Esophagus muscularis mucosa (tissue), 4 donors: Measurements from ENCODE around the gene TAS2R5. TPM values are rescaled to one million over a fixed set of nuclear protein-coding genes. Genes with fewer than 3 reads are reported as not detected.
"Not testable (repeated sequence)": the region's sequence is repeated elsewhere in the genome, so short reads cannot be mapped to it uniquely, and the experiment has no call there.

ENCODE experiments used
- DNase-seq: peaks from one replicate; pipeline ENCODE4 v3.0.0-alpha.2; 2017; ENCODE audit errors: extremely low spot score
- H3K27ac ChIP-seq, 4 donors: fragments of 200-600 bp; sonication (generic); replicated peaks in 1 of 4; 1 replicate in 3 of 4; 2 replicates in 1 of 4; pipeline ENCODE4 v1.5.1; 2016 to 2019; ENCODE audit warnings: mild to moderate bottlenecking in 1 of 4
- H3K27me3 ChIP-seq, 4 donors: fragments of 200-600 bp; sonication (generic); one replicate each; pipeline versions ENCODE4 v1.5.1 to v1.6.0; 2016 to 2019
- H3K36me3 ChIP-seq, 4 donors: fragments of 200-600 bp; sonication (generic); one replicate each; pipeline ENCODE4 v1.5.1; 2016 to 2019
- H3K4me1 ChIP-seq, 4 donors: fragments of 200-600 bp; sonication (generic); one replicate each; pipeline ENCODE4 v1.5.1; 2016 to 2019
- H3K4me3 ChIP-seq, 4 donors: fragments of 200-600 bp; sonication (generic); 1 replicate in 2 of 4; 2 replicates in 2 of 4; pipeline ENCODE4 v1.5.1; 2016 to 2019; ENCODE audit warnings: mild to moderate bottlenecking in 4 of 4, moderate library complexity in 1 of 4
- H3K9me3 ChIP-seq, 4 donors: fragments of 200-600 bp; sonication (generic); 1 replicate in 3 of 4; 2 replicates in 1 of 4; pipeline ENCODE4 v1.5.1; 2016 to 2019
- EP300 ChIP-seq: sonication (generic); formaldehyde crosslinking; IDR thresholded peaks from one replicate; pipeline ENCODE4 v1.6.1; 2017; ENCODE audit warnings: antibody characterized with exemption
- POLR2A ChIP-seq: fragments of 450-650 bp; IDR thresholded peaks from one replicate; pipeline ENCODE4 v1.6.1; 2017; ENCODE audit warnings: antibody characterized with exemption, moderate library complexity, mild to moderate bottlenecking, low read depth
- POLR2AphosphoS5 ChIP-seq, 2 donors: sonication (generic); formaldehyde crosslinking; IDR thresholded peaks; one replicate each; pipeline ENCODE4 v1.6.1; 2017; ENCODE audit warnings: antibody characterized with exemption in 2 of 2
- WGBS: methylation state at CpG from one replicate; pipeline ENCODE4 v1.1.5; 2018; 5-methylcytosine and 5-hydroxymethylcytosine counted together
- intact Hi-C: fragments of 100-400 bp; cut with DNase I; formaldehyde crosslinking; loops from one replicate; pipeline ENCODE4 v1.15.1; 2023
- total RNA-seq, 4 donors: library from RNA; depleted of rRNA; stranded (reverse); fragments of >200 nt; gene quantifications; one replicate each; pipeline versions ENCODE4 v1.1.0 to v1.2.1, GENCODE V29; 2016
- TF ChIP-seq, protein P1 (sequence below), 3 experiments: fragments of 200-600 bp in 2 of 3; fragments of 450-650 bp in 1 of 3; sonication (generic) in 2 of 3; IDR thresholded peaks; one replicate each; pipeline ENCODE4 v1.5.1; 2017 to 2019; ENCODE audit warnings: antibody characterized with exemption in 3 of 3, mild to moderate bottlenecking in 2 of 3, moderate library complexity in 1 of 3

TAS2R5 gene
- total RNA-seq, 4 donors from 2014 or later: 0.50 to 2.1 (median 0.89) TPM

- Histone ChIP-seq H3K27ac (no peak overlapping the region), H3K36me3 (peaks cover 41 to 100% (median 72%) of the 10 kb centered on the region in 4 donors), H3K4me3 (no peak overlapping the region), H3K9me3 (peaks cover 0 to 29% (median 16%) of the 10 kb centered on the region in 4 donors), H3K4me1 (no peaks in the 10 kb centered on the region), H3K27me3 (no peaks in the 10 kb centered on the region)
- intact Hi-C loops: no loop called here
- WGBS: 95% methylated on average over 13 of the region's 13 CpGs
- no peak for TF ChIP-seq POLR2A
- TF ChIP-seq, protein P1, sequence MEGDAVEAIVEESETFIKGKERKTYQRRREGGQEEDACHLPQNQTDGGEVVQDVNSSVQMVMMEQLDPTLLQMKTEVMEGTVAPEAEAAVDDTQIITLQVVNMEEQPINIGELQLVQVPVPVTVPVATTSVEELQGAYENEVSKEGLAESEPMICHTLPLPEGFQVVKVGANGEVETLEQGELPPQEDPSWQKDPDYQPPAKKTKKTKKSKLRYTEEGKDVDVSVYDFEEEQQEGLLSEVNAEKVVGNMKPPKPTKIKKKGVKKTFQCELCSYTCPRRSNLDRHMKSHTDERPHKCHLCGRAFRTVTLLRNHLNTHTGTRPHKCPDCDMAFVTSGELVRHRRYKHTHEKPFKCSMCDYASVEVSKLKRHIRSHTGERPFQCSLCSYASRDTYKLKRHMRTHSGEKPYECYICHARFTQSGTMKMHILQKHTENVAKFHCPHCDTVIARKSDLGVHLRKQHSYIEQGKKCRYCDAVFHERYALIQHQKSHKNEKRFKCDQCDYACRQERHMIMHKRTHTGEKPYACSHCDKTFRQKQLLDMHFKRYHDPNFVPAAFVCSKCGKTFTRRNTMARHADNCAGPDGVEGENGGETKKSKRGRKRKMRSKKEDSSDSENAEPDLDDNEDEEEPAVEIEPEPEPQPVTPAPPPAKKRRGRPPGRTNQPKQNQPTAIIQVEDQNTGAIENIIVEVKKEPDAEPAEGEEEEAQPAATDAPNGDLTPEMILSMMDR (IDR thresholded peaks at IDR 0.05): peak in 1 of 3 experiments; percentile 20
- no peak for DNase-seq
Observed at GRCh38 chr7:141752634-141753033, 37.4 kb upstream of the TAS2R5 start.

DNA sequence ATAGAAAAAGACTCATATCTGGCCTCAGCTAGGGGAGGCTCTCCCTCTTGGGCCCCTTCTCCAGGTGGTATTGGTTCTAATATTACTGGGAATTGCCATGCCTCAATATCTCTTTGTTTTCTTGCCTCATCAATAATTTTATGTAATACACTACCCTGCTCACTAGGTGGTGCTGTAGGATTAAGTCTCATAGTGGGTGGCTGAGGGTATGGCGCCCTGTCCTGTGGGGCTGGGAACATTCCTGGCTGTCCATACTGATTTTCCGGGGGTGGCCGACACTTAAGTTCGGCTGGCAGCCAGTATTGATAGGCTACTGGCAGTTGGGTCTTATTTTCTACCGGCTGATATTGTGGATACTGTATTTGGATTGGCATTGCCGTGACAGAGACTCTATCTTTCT lies 35.1 kb upstream of the TAS2R5 start:
- intact Hi-C loops: no loop called here
- no peaks in the 10 kb centered on the region for H3K4me1 ChIP-seq
- H3K27ac ChIP-seq: no peak overlapping the region
- H3K4me3 ChIP-seq: no peak overlapping the region
- H3K27me3 ChIP-seq: no peaks in the 10 kb centered on the region
- no peak for TF ChIP-seq POLR2AphosphoS5 (IDR thresholded peaks at IDR 0.05)
- TF ChIP-seq, protein P1 (IDR thresholded peaks at IDR 0.05): peak in 1 of 3 experiments; percentile 31
- peaks cover 32 to 100% (median 67%) of the 10 kb centered on the region in 4 donors for H3K36me3 ChIP-seq
- peaks cover 0 to 29% (median 16%) of the 10 kb centered on the region in 4 donors for H3K9me3 ChIP-seq
- 83% methylated on average over 6 of the region's 6 CpGs for WGBS
- no peak for DNase-seq

DNA sequence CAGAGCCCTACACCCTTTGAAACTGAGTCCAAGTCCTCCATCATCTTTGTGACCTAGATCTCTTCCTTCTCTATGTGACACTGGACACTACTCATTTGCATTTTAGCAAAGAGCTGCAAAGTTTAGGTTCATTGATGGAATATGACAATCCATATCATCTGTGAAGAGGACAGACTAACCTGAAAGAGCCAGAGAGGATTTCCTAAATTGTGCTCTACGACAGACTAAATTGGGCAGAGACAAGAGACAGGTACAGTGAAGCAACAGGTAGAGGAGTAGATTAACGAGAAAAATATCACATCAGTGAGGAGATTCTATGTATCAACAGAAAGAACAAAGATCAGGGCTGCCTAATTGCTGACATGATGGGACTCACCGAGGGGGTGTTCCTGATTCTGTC lies 26.2 kb upstream of the TAS2R5 start, which contains the start of gene TAS2R3:
Gene TAS2R3 (plus strand): TSS at position 301 of the 400 bp plus-strand sequence. CDS start 62 bp downstream, at position 363.
- no peak within 1 kb of the TSS for H3K4me3 ChIP-seq
- TF ChIP-seq, protein P1 (IDR thresholded peaks at IDR 0.05): no peak
- no peak for TF ChIP-seq EP300
- no peaks in the 10 kb centered on the region for H3K4me1 ChIP-seq
- no peak within 1 kb of the TSS for H3K27ac ChIP-seq
- no peak for DNase-seq
- no peaks in the 10 kb centered on the region for H3K27me3 ChIP-seq
- H3K9me3 ChIP-seq: no peaks in the 10 kb centered on the region
- WGBS: 96% methylated on average over 3 of the region's 3 CpGs
- intact Hi-C loops: no loop called here
- peaks cover 21 to 69% (median 36%) of the 10 kb centered on the region in 4 donors for H3K36me3 ChIP-seq

GRCh38 chr7:141770083-141770583 lies 19.9 kb upstream of the TAS2R5 start:
- DNase-seq, H3K27me3 ChIP-seq, H3K27ac ChIP-seq, H3K4me1 ChIP-seq, intact Hi-C loops, H3K9me3 ChIP-seq, H3K4me3 ChIP-seq: not testable (repeated sequence)
- peaks cover 0 to 16% (median 5%) of the 10 kb centered on the region in 4 donors for H3K36me3 ChIP-seq
- 96% methylated on average over 3 of the region's 3 CpGs for WGBS

GRCh38 chr7:141776374-141776773 lies 13.6 kb upstream of the TAS2R5 start, which contains the start of gene TAS2R4:
TSS of gene TAS2R4 (plus strand) at chr7:141776674. CDS start at chr7:141778489, 1,815 bp downstream.
- intact Hi-C loops: no loop called here
- no peaks in the 10 kb centered on the region for H3K27me3 ChIP-seq
- no peak within 1 kb of the TSS for H3K27ac ChIP-seq
- H3K9me3 ChIP-seq: peaks cover 0 to 6% (median 0%) of the 10 kb centered on the region in 4 donors
- peaks cover 0 to 34% (median 23%) of the 10 kb centered on the region in 4 donors for H3K36me3 ChIP-seq
- no peak for DNase-seq
- no peak within 1 kb of the TSS for H3K4me3 ChIP-seq
- H3K4me1 ChIP-seq: no peaks in the 10 kb centered on the region
- TF ChIP-seq POLR2AphosphoS5 (IDR thresholded peaks at IDR 0.05) (no peak), POLR2A (no peak), EP300 (no peak)
- TF ChIP-seq, protein P1 (IDR thresholded peaks at IDR 0.05): no peak
- WGBS: 96% methylated on average over 1 of the region's 1 CpG
